Hippocampal formation (tissue), 2 donors: ENCODE data around the gene PSMD14.
"Not testable (repeated sequence)": the region's sequence is repeated elsewhere in the genome, so short reads cannot be mapped to it uniquely, and the experiment has no call there.

Source experiments
- DNase-seq, 2 donors: peaks; one replicate each; lab custom pipeline; 2025; lab: John Stamatoyannopoulos, UW

PSMD14 gene

GRCh38 chr2:161308178-161308955 lies at the start of gene PSMD14:
PSMD14 (plus strand) TSS chr2:161308425; CDS start chr2:161318826, 10,401 bp downstream.
- DNase-seq = peak; percentile 87

- no peak for DNase-seq
Measured at GRCh38 chr2:161265874-161266273, 42.4 kb upstream of the PSMD14 start.

- no peak for DNase-seq
Measured at GRCh38 chr2:161269111-161269510, 39.1 kb upstream of the PSMD14 start.

GRCh38 chr2:161273038-161273760 lies 35.0 kb upstream of the PSMD14 start:
- peak in 1 of 2 donors; percentile 39 for DNase-seq

- DNase-seq = not testable (repeated sequence)
Measured at GRCh38 chr2:161278564-161279229, 29.5 kb upstream of the PSMD14 start.

GRCh38 chr2:161279230-161279815 lies 28.9 kb upstream of the PSMD14 start:
- DNase-seq = not testable (repeated sequence)

- not testable (repeated sequence) for DNase-seq
Measured at GRCh38 chr2:161280906-161281323, 27.3 kb upstream of the PSMD14 start.

- not testable (repeated sequence) for DNase-seq
Measured at GRCh38 chr2:161281615-161282310, 26.5 kb upstream of the PSMD14 start.

GRCh38 chr2:161282311-161282644 lies 25.9 kb upstream of the PSMD14 start:
- DNase-seq = not testable (repeated sequence)

- DNase-seq = no peak
Measured at GRCh38 chr2:161283926-161284325, 24.3 kb upstream of the PSMD14 start.

- DNase-seq = no peak
Measured at GRCh38 chr2:161303535-161304050, 4.6 kb upstream of the PSMD14 start.

- no peak for DNase-seq
Measured at GRCh38 chr2:161306919-161307318, 1.3 kb upstream of the PSMD14 start.

GRCh38 chr2:161307676-161308075 lies 549 bp upstream of the PSMD14 start:
- DNase-seq = no peak

GRCh38 chr2:161312996-161313395 lies 4.8 kb downstream of the PSMD14 start:
- DNase-seq = no peak

- DNase-seq = no peak
Measured at GRCh38 chr2:161315380-161315779, 7.2 kb downstream of the PSMD14 start.

- DNase-seq = no peak
Measured at GRCh38 chr2:161316701-161317100, 8.5 kb downstream of the PSMD14 start.

- DNase-seq = no peak
Measured at GRCh38 chr2:161321944-161322648, 13.9 kb downstream of the PSMD14 start.

- no peak for DNase-seq
Measured at GRCh38 chr2:161324876-161325275, 16.7 kb downstream of the PSMD14 start.

GRCh38 chr2:161327582-161327981 lies 19.4 kb downstream of the PSMD14 start:
- DNase-seq = no peak

- no peak for DNase-seq
Measured at GRCh38 chr2:161332371-161332967, 24.2 kb downstream of the PSMD14 start.
